ENCODE results near the gene PRMT7. TPM values are rescaled to one million over a fixed set of nuclear protein-coding genes. Genes with fewer than 3 reads are reported as not detected.

Gene PRMT7
- total RNA-seq, 1 experiment from 2014 or later = 156 TPM

GRCh38 chr16:68389750-68390371 is 79.0 kb downstream of the PRMT7 start:
- Histone ChIP-seq H3K4me3 (ENCODE audit: low read depth, low read length) (no peak overlapping the region), H3K36me3 (ENCODE audit: control insufficient read depth, insufficient read depth, low read length) (no peaks in the 10 kb centered on the region), H3K4me1 (peaks cover 15% of the 10 kb centered on the region), H3K9me3 (no peaks in the 10 kb centered on the region), H3K27me3 (replicated peaks; ENCODE audit: control insufficient read depth, insufficient read depth, low read length) (no peaks in the 10 kb centered on the region)
- no peaks in the 10 kb centered on the region for H3K36me3 Mint-ChIP-seq (ENCODE audit: insufficient read depth, unreplicated experiment)
- intact Hi-C loops (cut with micrococcal nuclease; ENCODE audit: unreplicated experiment) = no loop called here
- peaks cover 7% of the 10 kb centered on the region for H3K4me1 Mint-ChIP-seq (ENCODE audit: low read depth, unreplicated experiment)
- no peak for DNase-seq
- H3K4me3 Mint-ChIP-seq (ENCODE audit: unreplicated experiment) = no peak overlapping the region
- H3K27ac Mint-ChIP-seq (ENCODE audit: unreplicated experiment) = no peak overlapping the region
- H3K27me3 Mint-ChIP-seq (ENCODE audit: insufficient read depth, unreplicated experiment) = no peaks in the 10 kb centered on the region
- CTCF ChIA-PET = interaction anchor here (0.6 to 1.1 kb wide), 2 partner anchors 21 to 58 kb away, joined by 3 read pairs; partner anchors contain the start of gene SMPD3
- POLR2A ChIA-PET = no interaction called here
- no peaks in the 10 kb centered on the region for H3K9me3 Mint-ChIP-seq (ENCODE audit: unreplicated experiment)
- no TSS peak for BruUV-seq (replicated peaks)
- TF ChIP-seq CTCF (IDR thresholded peaks at IDR 0.05; ENCODE audit: insufficient read depth in 1 of 2, low read depth in 1 of 2, low read length in 1 of 2, severe bottlenecking in 1 of 2, unreplicated experiment in 1 of 2) = no peak

DNA sequence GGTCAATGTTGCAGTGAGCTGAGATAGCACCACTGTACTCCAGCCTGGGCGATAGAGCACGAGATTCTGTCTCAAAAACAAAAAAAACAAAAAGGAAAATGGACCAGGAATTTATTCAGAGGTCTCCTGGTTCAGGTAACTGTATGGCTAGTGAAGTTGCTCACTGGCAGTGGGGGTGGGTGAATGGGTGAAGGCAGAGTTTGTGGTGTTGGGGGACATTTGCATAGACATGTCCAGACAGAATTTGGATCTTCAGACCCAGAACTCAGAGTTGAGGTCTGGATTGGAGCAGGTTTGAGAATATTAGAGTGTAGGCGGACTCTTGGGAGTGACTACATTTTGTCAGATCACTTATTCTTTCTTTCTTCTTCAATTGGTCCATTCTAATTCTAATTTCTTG is 82.5 kb downstream of the PRMT7 start:
- BruUV-seq (replicated peaks) = no TSS peak
- Histone ChIP-seq H3K27me3 (replicated peaks; ENCODE audit: control insufficient read depth, insufficient read depth, low read length) (no peaks in the 10 kb centered on the region), H3K4me3 (ENCODE audit: low read depth, low read length) (no peak overlapping the region), H3K9me3 (no peaks in the 10 kb centered on the region), H3K36me3 (ENCODE audit: control insufficient read depth, insufficient read depth, low read length) (no peaks in the 10 kb centered on the region), H3K4me1 (no peaks in the 10 kb centered on the region)
- intact Hi-C loops (cut with micrococcal nuclease; ENCODE audit: unreplicated experiment) = no loop called here
- ChIA-PET POLR2A (interaction anchor here (0.6 kb wide), 1 partner anchor 26 kb away, joined by 3 read pairs; no protein-coding TSS in a partner anchor), CTCF (no interaction called here)
- TF ChIP-seq CTCF (IDR thresholded peaks at IDR 0.05; ENCODE audit: insufficient read depth in 1 of 2, low read depth in 1 of 2, low read length in 1 of 2, severe bottlenecking in 1 of 2, unreplicated experiment in 1 of 2) = no peak
- H3K9me3 Mint-ChIP-seq (ENCODE audit: unreplicated experiment) = no peaks in the 10 kb centered on the region
- no peaks in the 10 kb centered on the region for H3K4me1 Mint-ChIP-seq (ENCODE audit: low read depth, unreplicated experiment)
- no peak for DNase-seq
- H3K27ac Mint-ChIP-seq (ENCODE audit: unreplicated experiment) = no peak overlapping the region
- H3K4me3 Mint-ChIP-seq (ENCODE audit: unreplicated experiment) = no peak overlapping the region
- H3K27me3 Mint-ChIP-seq (ENCODE audit: insufficient read depth, unreplicated experiment) = no peaks in the 10 kb centered on the region
- H3K36me3 Mint-ChIP-seq (ENCODE audit: insufficient read depth, unreplicated experiment) = no peaks in the 10 kb centered on the region

- no peak overlapping the region for H3K4me3 ChIP-seq (ENCODE audit: low read depth, low read length)
- Mint-ChIP-seq H3K27ac (ENCODE audit: unreplicated experiment) (no peak overlapping the region), H3K27me3 (ENCODE audit: insufficient read depth, unreplicated experiment) (no peaks in the 10 kb centered on the region), H3K9me3 (ENCODE audit: unreplicated experiment) (no peaks in the 10 kb centered on the region), H3K4me1 (ENCODE audit: low read depth, unreplicated experiment) (no peaks in the 10 kb centered on the region), H3K4me3 (ENCODE audit: unreplicated experiment) (no peak overlapping the region), H3K36me3 (ENCODE audit: insufficient read depth, unreplicated experiment) (no peaks in the 10 kb centered on the region)
- H3K36me3 ChIP-seq (ENCODE audit: control insufficient read depth, insufficient read depth, low read length) = no peaks in the 10 kb centered on the region
- H3K4me1 ChIP-seq = no peaks in the 10 kb centered on the region
- TF ChIP-seq CTCF (IDR thresholded peaks at IDR 0.05; ENCODE audit: insufficient read depth in 1 of 2, low read depth in 1 of 2, low read length in 1 of 2, severe bottlenecking in 1 of 2, unreplicated experiment in 1 of 2) = no peak
- ChIA-PET CTCF (interaction anchor here (0.5 kb wide), 1 partner anchor 67 kb away, joined by 3 read pairs; no protein-coding TSS in a partner anchor), POLR2A (no interaction called here)
- intact Hi-C loops (cut with micrococcal nuclease; ENCODE audit: unreplicated experiment) = no loop called here
- BruUV-seq (replicated peaks) = no TSS peak
- no peaks in the 10 kb centered on the region for H3K9me3 ChIP-seq
- no peaks in the 10 kb centered on the region for H3K27me3 ChIP-seq (replicated peaks; ENCODE audit: control insufficient read depth, insufficient read depth, low read length)
- no peak for DNase-seq
Measured at GRCh38 chr16:68395167-68395786, 84.5 kb downstream of the PRMT7 start.

All from Caco-2 (cell line).